Measurements from ENCODE around the gene CNGB1. TPM values are rescaled to one million over a fixed set of nuclear protein-coding genes. Genes with fewer than 3 reads are reported as not detected.

The CNGB1 gene
- total and polyA plus RNA-seq, 2 of the 13 experiments (the other 11 are each of a cell fraction or from before 2014, with no cell fraction given): 0.02 to 0.15 TPM

DNA sequence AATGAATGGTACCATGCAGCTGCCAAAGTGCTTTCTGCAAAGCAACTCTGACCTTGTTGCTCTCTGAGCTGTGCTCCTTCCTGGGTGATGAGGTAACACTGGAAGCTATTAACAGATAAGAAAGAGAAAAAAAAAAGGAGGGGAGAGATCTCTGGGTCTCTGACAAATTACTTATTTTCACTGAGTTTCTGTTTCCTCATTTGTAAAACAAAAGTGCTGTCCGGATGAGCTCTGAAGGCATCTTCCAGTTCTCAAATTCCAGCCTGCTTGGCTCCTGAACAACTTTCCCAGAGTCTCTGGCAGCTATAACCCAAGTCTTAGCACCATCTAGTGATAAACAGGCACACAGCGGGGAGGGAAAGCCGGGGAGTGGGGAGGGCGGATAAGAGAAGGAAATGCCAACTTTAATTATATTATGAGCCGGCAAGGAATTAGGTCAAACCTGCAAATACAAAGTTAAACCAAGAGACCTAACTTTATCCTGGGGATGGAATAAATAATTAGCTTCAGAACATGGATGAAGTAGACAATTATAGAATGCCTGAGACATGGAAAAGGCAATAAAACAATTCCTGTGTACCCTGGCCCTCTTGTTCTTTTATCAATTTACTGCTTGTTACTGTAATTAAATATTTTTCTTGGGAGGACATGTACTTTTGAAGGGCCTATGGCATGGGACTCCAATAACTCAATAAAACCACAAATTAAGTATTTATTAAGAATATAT is 107.3 kb downstream of the CNGB1 start (continued):
- TF ChIP-seq, protein P1, sequence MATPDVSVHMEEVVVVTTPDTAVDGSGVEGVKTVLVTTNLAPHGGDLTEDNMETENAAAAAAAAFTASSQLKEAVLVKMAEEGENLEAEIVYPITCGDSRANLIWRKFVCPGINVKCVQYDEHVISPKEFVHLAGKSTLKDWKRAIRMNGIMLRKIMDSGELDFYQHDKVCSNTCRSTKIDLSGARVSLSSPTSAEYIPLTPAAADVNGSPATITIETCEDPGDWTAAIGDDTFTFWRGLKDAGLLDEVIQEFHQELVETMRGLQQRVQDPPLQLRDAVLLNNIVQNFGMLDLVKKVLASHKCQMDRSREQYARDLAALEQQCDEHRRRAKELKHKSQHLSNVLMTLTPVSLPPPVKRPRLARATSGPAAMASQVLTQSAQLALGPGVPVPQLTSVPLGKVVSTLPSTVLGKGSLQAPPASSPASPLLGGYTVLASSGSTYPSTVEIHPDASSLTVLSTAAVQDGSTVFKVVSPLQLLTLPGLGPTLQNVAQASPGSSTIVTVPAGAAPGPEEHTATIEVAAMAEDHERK (CRISPR knock-in tag; IDR thresholded peaks at IDR 0.05; ENCODE audit: low read depth): no peak
- TF ChIP-seq SRY (CRISPR knock-in tag; IDR thresholded peaks at IDR 0.05) (no peak), ZSCAN31 (CRISPR knock-in tag; IDR thresholded peaks at IDR 0.05; ENCODE audit: low read depth) (no peak), NCOA1 (CRISPR knock-in tag; IDR thresholded peaks at IDR 0.05) (no peak), CHD4 (IDR thresholded peaks at IDR 0.05; ENCODE audit: borderline replicate concordance, low read length) (peak; percentile 73; the same call in 1 of the 2 replicates), GLI4 (CRISPR knock-in tag; IDR thresholded peaks at IDR 0.05; ENCODE audit: borderline replicate concordance) (no peak), ZNF550 (CRISPR knock-in tag; IDR thresholded peaks at IDR 0.05; ENCODE audit: borderline replicate concordance) (no peak), NKX3-1 (CRISPR knock-in tag; IDR thresholded peaks at IDR 0.05) (no peak), MAF1 (CRISPR knock-in tag; IDR thresholded peaks at IDR 0.05; ENCODE audit: borderline replicate concordance) (no peak), NR2F1 (CRISPR knock-in tag; IDR thresholded peaks at IDR 0.05) (0 out of 4 replicates have a peak, but pooled peaks have one; percentile 17 to 46), ZNF274 (CRISPR knock-in tag; IDR thresholded peaks at IDR 0.05) (no peak), ZNF256 (CRISPR knock-in tag; conservative IDR thresholded peaks at IDR 0.05) (no peak), MAFK (conservative IDR thresholded peaks at IDR 0.05 in 1 of 2, IDR thresholded peaks at IDR 0.05 in 1 of 2; ENCODE audit: low read length in 2 of 2) (no peak), ZNF83 (CRISPR knock-in tag; IDR thresholded peaks at IDR 0.05; ENCODE audit: borderline replicate concordance) (no peak), CC2D1A (CRISPR knock-in tag; IDR thresholded peaks at IDR 0.05) (no peak), FOXP1 (IDR thresholded peaks at IDR 0.05) (no peak), FOXP1 (CRISPR knock-in tag; IDR thresholded peaks at IDR 0.05) (no peak; the same call in 1 of the 2 replicates), TAF15 (IDR thresholded peaks at IDR 0.05; ENCODE audit: low read depth, low read length, poor library complexity, severe bottlenecking) (no peak), POLR2AphosphoS5 (IDR thresholded peaks at IDR 0.05; ENCODE audit: low read depth, low read length) (no peak), GPN1 (CRISPR knock-in tag; IDR thresholded peaks at IDR 0.05; ENCODE audit: borderline replicate concordance) (no peak), ZNF446 (CRISPR knock-in tag; IDR thresholded peaks at IDR 0.05) (no peak), HDAC6 (IDR thresholded peaks at IDR 0.05; ENCODE audit: low read depth, low read length) (no peak), MYNN (CRISPR knock-in tag; IDR thresholded peaks at IDR 0.05; ENCODE audit: low read depth) (no peak)
- TF ChIP-seq, protein P2, sequence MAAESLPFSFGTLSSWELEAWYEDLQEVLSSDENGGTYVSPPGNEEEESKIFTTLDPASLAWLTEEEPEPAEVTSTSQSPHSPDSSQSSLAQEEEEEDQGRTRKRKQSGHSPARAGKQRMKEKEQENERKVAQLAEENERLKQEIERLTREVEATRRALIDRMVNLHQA (CRISPR knock-in tag; IDR thresholded peaks at IDR 0.05): no peak
- TF ChIP-seq, protein P3, sequence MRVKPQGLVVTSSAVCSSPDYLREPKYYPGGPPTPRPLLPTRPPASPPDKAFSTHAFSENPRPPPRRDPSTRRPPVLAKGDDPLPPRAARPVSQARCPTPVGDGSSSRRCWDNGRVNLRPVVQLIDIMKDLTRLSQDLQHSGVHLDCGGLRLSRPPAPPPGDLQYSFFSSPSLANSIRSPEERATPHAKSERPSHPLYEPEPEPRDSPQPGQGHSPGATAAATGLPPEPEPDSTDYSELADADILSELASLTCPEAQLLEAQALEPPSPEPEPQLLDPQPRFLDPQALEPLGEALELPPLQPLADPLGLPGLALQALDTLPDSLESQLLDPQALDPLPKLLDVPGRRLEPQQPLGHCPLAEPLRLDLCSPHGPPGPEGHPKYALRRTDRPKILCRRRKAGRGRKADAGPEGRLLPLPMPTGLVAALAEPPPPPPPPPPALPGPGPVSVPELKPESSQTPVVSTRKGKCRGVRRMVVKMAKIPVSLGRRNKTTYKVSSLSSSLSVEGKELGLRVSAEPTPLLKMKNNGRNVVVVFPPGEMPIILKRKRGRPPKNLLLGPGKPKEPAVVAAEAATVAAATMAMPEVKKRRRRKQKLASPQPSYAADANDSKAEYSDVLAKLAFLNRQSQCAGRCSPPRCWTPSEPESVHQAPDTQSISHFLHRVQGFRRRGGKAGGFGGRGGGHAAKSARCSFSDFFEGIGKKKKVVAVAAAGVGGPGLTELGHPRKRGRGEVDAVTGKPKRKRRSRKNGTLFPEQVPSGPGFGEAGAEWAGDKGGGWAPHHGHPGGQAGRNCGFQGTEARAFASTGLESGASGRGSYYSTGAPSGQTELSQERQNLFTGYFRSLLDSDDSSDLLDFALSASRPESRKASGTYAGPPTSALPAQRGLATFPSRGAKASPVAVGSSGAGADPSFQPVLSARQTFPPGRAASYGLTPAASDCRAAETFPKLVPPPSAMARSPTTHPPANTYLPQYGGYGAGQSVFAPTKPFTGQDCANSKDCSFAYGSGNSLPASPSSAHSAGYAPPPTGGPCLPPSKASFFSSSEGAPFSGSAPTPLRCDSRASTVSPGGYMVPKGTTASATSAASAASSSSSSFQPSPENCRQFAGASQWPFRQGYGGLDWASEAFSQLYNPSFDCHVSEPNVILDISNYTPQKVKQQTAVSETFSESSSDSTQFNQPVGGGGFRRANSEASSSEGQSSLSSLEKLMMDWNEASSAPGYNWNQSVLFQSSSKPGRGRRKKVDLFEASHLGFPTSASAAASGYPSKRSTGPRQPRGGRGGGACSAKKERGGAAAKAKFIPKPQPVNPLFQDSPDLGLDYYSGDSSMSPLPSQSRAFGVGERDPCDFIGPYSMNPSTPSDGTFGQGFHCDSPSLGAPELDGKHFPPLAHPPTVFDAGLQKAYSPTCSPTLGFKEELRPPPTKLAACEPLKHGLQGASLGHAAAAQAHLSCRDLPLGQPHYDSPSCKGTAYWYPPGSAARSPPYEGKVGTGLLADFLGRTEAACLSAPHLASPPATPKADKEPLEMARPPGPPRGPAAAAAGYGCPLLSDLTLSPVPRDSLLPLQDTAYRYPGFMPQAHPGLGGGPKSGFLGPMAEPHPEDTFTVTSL (CRISPR knock-in tag; IDR thresholded peaks at IDR 0.05; ENCODE audit: borderline replicate concordance): no peak

Data from HepG2 (cell line).